Transverse colon (tissue), 4 donors: Measurements from ENCODE around the gene KIFC3. TPM values are rescaled to one million over a fixed set of nuclear protein-coding genes. Genes with fewer than 3 reads are reported as not detected.

Experiments
- DNase-seq: peaks from one replicate; pipeline ENCODE4 v3.0.0-alpha.2; 2019
- H3K27ac ChIP-seq, 4 donors: fragments of 200-600 bp; sonication (generic); 2 replicates each; pipeline ENCODE4 v1.5.1; 2016 to 2018; ENCODE audit warnings: inconsistent platforms in 4 of 4
- H3K27me3 ChIP-seq: fragments of 200-600 bp; sonication (generic); 2 replicates; pipeline ENCODE4 v1.5.1; 2017; ENCODE audit warnings: inconsistent platforms
- H3K36me3 ChIP-seq, 4 donors: fragments of 200-600 bp; sonication (generic); 2 replicates each; pipeline ENCODE4 v1.5.1; 2017 to 2019; ENCODE audit warnings: inconsistent platforms in 4 of 4
- H3K4me1 ChIP-seq, 4 donors: fragments of 200-600 bp; sonication (generic); 2 replicates each; pipeline ENCODE4 v1.5.1; 2017 to 2020; ENCODE audit warnings: inconsistent platforms in 4 of 4
- H3K4me3 ChIP-seq, 4 donors: fragments of 200-600 bp; sonication (generic); 1 replicate in 1 of 4; 2 replicates in 3 of 4; pipeline versions ENCODE4 v1.5.1 to v1.6.1; 2017 to 2019; ENCODE audit warnings: inconsistent platforms in 4 of 4
- H3K9me3 ChIP-seq, 2 donors: fragments of 200-600 bp; sonication (generic); 2 replicates each; pipeline ENCODE4 v1.5.1; 2017 to 2019; ENCODE audit warnings: inconsistent platforms in 2 of 2
- CTCF ChIP-seq, 5 experiments: fragments of 200-600 bp in 3 of 5; fragments of 450-650 bp in 2 of 5; sonication (generic) in 3 of 5; IDR thresholded peaks; 1 replicate in 2 of 5; 2 replicates in 3 of 5; pipeline ENCODE4 v1.5.1; 2016 to 2017; ENCODE audit warnings: antibody characterized with exemption in 5 of 5, inconsistent platforms in 3 of 5, mild to moderate bottlenecking in 2 of 5, moderate library complexity in 1 of 5
- EP300 ChIP-seq: sonication (generic); formaldehyde crosslinking; IDR thresholded peaks from one replicate; pipeline ENCODE4 v1.6.1; 2017; ENCODE audit warnings: antibody characterized with exemption, low read depth
- POLR2A ChIP-seq: fragments of 450-650 bp; IDR thresholded peaks from one replicate; pipeline ENCODE4 v1.6.1; 2016; ENCODE audit warnings: antibody characterized with exemption, mild to moderate bottlenecking, moderate library complexity
- POLR2AphosphoS5 ChIP-seq, 3 donors: sonication (generic); formaldehyde crosslinking; IDR thresholded peaks; one replicate each; pipeline ENCODE4 v1.6.1; 2016; ENCODE audit warnings: antibody characterized with exemption in 3 of 3
- WGBS, 2 donors: methylation state at CpG; one replicate each; pipeline ENCODE4 v1.1.5; 2018; ENCODE audit warnings: low coverage in 1 of 2; 5-methylcytosine and 5-hydroxymethylcytosine counted together
- in situ Hi-C, 4 donors: fragments of 200-750 bp; cut with MboI; loops; one replicate each; pipeline versions ENCODE4 v1.15.0 to v1.15.1; 2017; ENCODE audit warnings: low sequenced_read_pairs in 3 of 4, low pct_ligation_motif_present in 1 of 4, low pct_unique_long_range_greater_than_20kb in 1 of 4
- intact Hi-C: fragments of 100-400 bp; cut with DNase I; formaldehyde crosslinking; loops from one replicate; pipeline ENCODE4 v1.15.1; 2023; ENCODE audit warnings: low total_unique reads
- total RNA-seq, 4 donors: library from RNA; depleted of rRNA; stranded (reverse); fragments of >200 nt; gene quantifications; one replicate each; pipeline ENCODE4 v1.1.0, GENCODE V29; 2016

The KIFC3 gene
- total RNA-seq, 4 donors from 2014 or later, result 5.2 to 46.8 (median 13.5) TPM

DNA sequence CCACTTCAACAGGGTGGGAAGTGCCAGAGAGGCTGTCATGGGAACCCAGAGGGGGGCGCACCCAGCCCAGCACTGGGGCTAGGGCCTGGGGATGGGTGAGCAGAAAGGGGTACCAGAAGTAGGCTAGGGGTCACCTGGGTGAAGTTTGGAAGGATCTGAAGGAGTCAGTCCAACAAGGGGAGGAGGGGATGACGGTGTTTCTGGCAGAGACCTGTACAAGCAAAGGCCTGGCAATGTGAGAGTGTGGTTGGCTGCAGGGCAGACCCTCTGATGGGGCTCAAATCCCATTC, 80.1 kb downstream of the KIFC3 start:
- 91% methylated on average over 2 of the region's 2 CpGs; no CpG with 5 or more reads in 1 of the 2 donors for WGBS, 2 donors
- H3K27me3 ChIP-seq, result no peaks in the 10 kb centered on the region
- no peaks in the 10 kb centered on the region for H3K9me3 ChIP-seq
- DNase-seq, result no peak
- in situ Hi-C loops, result no loop called here
- H3K4me3 ChIP-seq, result no peak overlapping the region
- H3K27ac ChIP-seq, result no peak overlapping the region
- TF ChIP-seq CTCF (IDR thresholded peaks at IDR 0.05) (no peak), POLR2AphosphoS5 (IDR thresholded peaks at IDR 0.05) (no peak), POLR2A (no peak), EP300 (no peak)
- intact Hi-C loops, result no loop called here
- no peaks in the 10 kb centered on the region for H3K4me1 ChIP-seq
- no peaks in the 10 kb centered on the region for H3K36me3 ChIP-seq

DNA sequence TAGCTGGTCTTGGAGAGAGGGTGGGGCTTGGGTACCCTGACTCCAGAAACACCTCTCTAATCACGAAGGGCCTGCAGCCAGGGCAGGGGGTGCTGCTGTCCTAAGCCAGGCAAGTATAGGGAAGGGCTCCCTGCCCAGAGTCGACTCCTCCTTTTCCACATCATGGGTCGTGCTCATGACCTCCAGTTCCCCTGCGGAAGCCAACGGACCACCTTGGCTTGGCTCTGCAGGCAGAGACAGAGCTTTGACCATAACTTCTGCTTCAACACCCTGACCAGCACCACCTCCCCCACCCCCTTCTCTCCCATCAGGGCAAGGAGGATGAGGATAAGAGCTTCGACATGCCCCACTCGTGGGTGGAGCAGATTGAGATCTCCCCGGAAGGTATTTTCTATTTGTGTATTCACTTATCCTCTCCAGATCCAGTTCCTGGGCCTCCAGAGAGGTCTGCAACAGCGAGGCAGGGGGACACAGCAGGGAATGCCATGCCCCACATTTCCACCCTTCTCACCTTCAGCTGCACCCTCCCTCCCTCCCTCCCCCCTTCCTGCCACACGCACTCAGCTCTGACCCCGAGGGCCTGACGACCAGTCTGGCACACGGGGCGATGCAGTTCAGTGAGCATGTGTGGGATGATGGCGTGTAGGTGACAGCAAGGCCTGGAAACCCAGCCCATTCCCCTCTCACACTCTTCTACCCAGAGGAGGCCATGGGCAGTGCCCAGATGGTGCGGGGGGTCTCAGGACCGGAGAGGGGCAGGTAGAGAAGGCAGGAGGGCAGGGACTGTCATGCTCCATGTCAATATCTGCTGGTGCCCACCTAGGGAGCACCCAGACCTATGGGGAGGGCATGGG, 80.7 kb downstream of the KIFC3 start:
- WGBS, 2 donors, result 78% methylated on average over 16 of the region's 17 CpGs; no CpG with 5 or more reads in 1 of the 2 donors
- Histone ChIP-seq H3K4me1 (no peaks in the 10 kb centered on the region), H3K36me3 (no peaks in the 10 kb centered on the region), H3K27me3 (no peaks in the 10 kb centered on the region), H3K27ac (no peak overlapping the region), H3K9me3 (no peaks in the 10 kb centered on the region), H3K4me3 (no peak overlapping the region)
- TF ChIP-seq POLR2AphosphoS5 (IDR thresholded peaks at IDR 0.05) (no peak), POLR2A (no peak), CTCF (IDR thresholded peaks at IDR 0.05) (no peak), EP300 (no peak)
- intact Hi-C loops, result no loop called here
- in situ Hi-C loops, result no loop called here
- no peak for DNase-seq

- no peaks in the 10 kb centered on the region for H3K36me3 ChIP-seq
- H3K27ac ChIP-seq, result no peak overlapping the region
- H3K4me1 ChIP-seq, result no peaks in the 10 kb centered on the region
- no peaks in the 10 kb centered on the region for H3K27me3 ChIP-seq
- H3K9me3 ChIP-seq, result no peaks in the 10 kb centered on the region
- no peak overlapping the region for H3K4me3 ChIP-seq
- 66% methylated on average over 3 of the region's 3 CpGs; no CpG with 5 or more reads in 1 of the 2 donors for WGBS, 2 donors
- peak; percentile 48 for DNase-seq
- TF ChIP-seq CTCF (IDR thresholded peaks at IDR 0.05), result peak; percentile 29 to 49 (median 45)
- TF ChIP-seq POLR2AphosphoS5 (IDR thresholded peaks at IDR 0.05), result no peak
- in situ Hi-C loops (no loop called here), intact Hi-C loops (no loop called here)
These were observed 82.1 kb downstream of the KIFC3 start for GRCh38 chr16:57720142-57720575.

DNA sequence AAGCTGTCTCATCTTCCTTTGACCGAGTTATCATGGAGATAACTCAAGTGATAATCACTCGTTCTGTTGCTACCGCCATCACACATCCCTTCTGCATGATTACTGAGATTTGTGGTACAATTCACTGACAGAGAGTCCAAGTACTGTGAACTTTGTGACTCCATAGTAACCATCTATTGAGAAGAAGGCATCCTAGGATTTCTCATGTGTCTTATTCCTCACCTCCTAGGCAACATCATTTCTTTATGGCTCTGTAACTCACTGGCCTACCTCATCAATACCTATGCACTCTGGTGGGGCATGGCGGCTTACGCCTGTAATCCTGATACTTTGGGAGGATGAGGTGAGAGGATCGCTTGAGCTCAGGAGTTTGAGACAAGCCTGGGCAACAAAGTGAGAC, 88.2 kb downstream of the KIFC3 start:
- no peaks in the 10 kb centered on the region for H3K36me3 ChIP-seq
- no peak overlapping the region for H3K27ac ChIP-seq
- H3K4me1 ChIP-seq, result no peaks in the 10 kb centered on the region
- H3K27me3 ChIP-seq, result no peaks in the 10 kb centered on the region
- WGBS, 2 donors, result 84 to 90% methylated on average over 2 to 6 of the region's 6 CpGs
- in situ Hi-C loops (no loop called here), intact Hi-C loops (no loop called here)
- H3K9me3 ChIP-seq, result no peaks in the 10 kb centered on the region
- no peak for TF ChIP-seq CTCF (IDR thresholded peaks at IDR 0.05)
- TF ChIP-seq POLR2A, result no peak
- TF ChIP-seq EP300, result no peak
- TF ChIP-seq POLR2AphosphoS5 (IDR thresholded peaks at IDR 0.05), result no peak
- H3K4me3 ChIP-seq, result no peak overlapping the region
- no peak for DNase-seq
